CD4-positive, CD25-positive, alpha-beta regulatory T cell (primary cell): ENCODE results near the gene MPP4. TPM values are rescaled to one million over a fixed set of nuclear protein-coding genes. Genes with fewer than 3 reads are reported as not detected.

ENCODE experiments used
- ATAC-seq, 2 donors: fragments of 150-1000 bp; cut with Tn5 transposase; one replicate each; pipeline ENCODE4 v1.10.0; 2021; ENCODE audit warnings: low read depth in 2 of 2, moderate number of reproducible peaks in 2 of 2, moderate library complexity in 1 of 2
- DNase-seq, 3 donors: peaks; one replicate each; pipeline versions ENCODE4 v3.0.0 to v3.0.0-alpha.2; 2012 to 2022; ENCODE audit warnings: mixed read lengths in 1 of 3
- H3K27ac ChIP-seq: one replicate; pipeline ENCODE4 v1.7.0; 2013; ENCODE audit warnings: mild to moderate bottlenecking, low read length; ENCODE audit not compliant: insufficient read depth, poor library complexity, severe bottlenecking
- H3K27me3 ChIP-seq: one replicate; pipeline ENCODE4 v1.7.0; 2013; ENCODE audit warnings: low read length; ENCODE audit not compliant: control insufficient read depth, insufficient read depth
- H3K36me3 ChIP-seq: one replicate; pipeline ENCODE4 v1.7.0; 2013; ENCODE audit warnings: mild to moderate bottlenecking, low read length, moderate library complexity; ENCODE audit not compliant: control insufficient read depth, insufficient read depth
- H3K4me1 ChIP-seq: 2 replicates; pipeline ENCODE4 v1.7.0; 2013; ENCODE audit warnings: mild to moderate bottlenecking, low read length; ENCODE audit not compliant: insufficient read depth, control insufficient read depth, poor library complexity, severe bottlenecking
- H3K4me3 ChIP-seq: one replicate; pipeline ENCODE4 v1.7.0; 2013; ENCODE audit warnings: low read depth, mild to moderate bottlenecking, low read length, moderate library complexity
- H3K9me3 ChIP-seq, 2 experiments: 1 replicate in 1 of 2; 2 replicates in 1 of 2; pipeline ENCODE4 v1.7.0; 2013; ENCODE audit warnings: low read length in 2 of 2, mild to moderate bottlenecking in 1 of 2, moderate library complexity in 1 of 2; ENCODE audit not compliant: control insufficient read depth in 2 of 2
- H3K27ac Mint-ChIP-seq, 3 donors: one replicate each; pipeline ENCODE4 v1.8.0; 2020 to 2022; ENCODE audit warnings: mild to moderate bottlenecking in 3 of 3, mixed read lengths in 3 of 3, moderate library complexity in 2 of 3
- H3K27me3 Mint-ChIP-seq: one replicate; pipeline ENCODE4 v1.8.0; 2022; ENCODE audit warnings: mild to moderate bottlenecking, mixed read lengths
- H3K36me3 Mint-ChIP-seq: one replicate; pipeline ENCODE4 v1.8.0; 2020; ENCODE audit warnings: mixed read lengths
- H3K4me1 Mint-ChIP-seq, 4 donors: one replicate each; pipeline ENCODE4 v1.8.0; 2020 to 2022; ENCODE audit warnings: mixed read lengths in 4 of 4, mild to moderate bottlenecking in 1 of 4
- H3K4me3 Mint-ChIP-seq, 4 donors: one replicate each; pipeline ENCODE4 v1.8.0; 2020 to 2022; ENCODE audit warnings: mild to moderate bottlenecking in 4 of 4, mixed read lengths in 4 of 4, moderate library complexity in 3 of 4
- H3K9me3 Mint-ChIP-seq, 7 donors: one replicate each; pipeline ENCODE4 v1.8.0; 2020 to 2022; ENCODE audit warnings: mixed read lengths in 7 of 7, mild to moderate bottlenecking in 3 of 7, moderate library complexity in 2 of 7
- polyA plus RNA-seq, 4 donors: library from polyadenylated mRNA; unstranded; fragments of 300-500 nt; fragmentation: Illumina TruSeq; gene quantifications; one replicate each; pipeline ENCODE4 v1.2.3, GENCODE V29; 2021
- total RNA-seq: library from RNA; stranded (reverse); gene quantifications from one replicate; pipeline ENCODE4 v1.2.3, GENCODE V29; 2022

Gene MPP4
- total RNA-seq (not detected), polyA plus RNA-seq (not detected)

GRCh38 chr2:201698588-201699226, at the start of gene MPP4:
Gene MPP4 (minus strand): TSS chr2:201698644. CDS start chr2:201693954, 4,690 bp downstream.
- H3K27ac ChIP-seq = no peak within 1 kb of the TSS
- DNase-seq (no peak), ATAC-seq (no peak)
- Mint-ChIP-seq H3K27ac (peak within 1 kb of the TSS in 1 of 3 donors; percentile 43), H3K27me3 (peaks cover 8% of the 10 kb centered on the region), H3K4me1 (peaks cover 0 to 3% (median 0%) of the 10 kb centered on the region in 4 donors), H3K36me3 (peaks cover 17% of the 10 kb centered on the region), H3K4me3 (no peak within 1 kb of the TSS), H3K9me3 (no peaks in the 10 kb centered on the region)
- no peaks in the 10 kb centered on the region for H3K9me3 ChIP-seq
- no peaks in the 10 kb centered on the region for H3K27me3 ChIP-seq
- no peak within 1 kb of the TSS for H3K4me3 ChIP-seq
- no peaks in the 10 kb centered on the region for H3K36me3 ChIP-seq
- no peaks in the 10 kb centered on the region for H3K4me1 ChIP-seq

GRCh38 chr2:201746551-201746950, 48.1 kb upstream of the MPP4 start:
- H3K4me1 ChIP-seq = no peaks in the 10 kb centered on the region
- H3K4me3 Mint-ChIP-seq = no peak overlapping the region
- H3K27me3 Mint-ChIP-seq = no peaks in the 10 kb centered on the region
- H3K36me3 Mint-ChIP-seq = peaks cover 20% of the 10 kb centered on the region
- H3K27ac Mint-ChIP-seq = no peak overlapping the region
- no peak overlapping the region for H3K27ac ChIP-seq
- peaks cover 13% of the 10 kb centered on the region for H3K36me3 ChIP-seq
- no peaks in the 10 kb centered on the region for H3K27me3 ChIP-seq
- no peaks in the 10 kb centered on the region for H3K9me3 Mint-ChIP-seq
- peaks cover 0 to 11% (median 2%) of the 10 kb centered on the region in 4 donors for H3K4me1 Mint-ChIP-seq
- H3K4me3 ChIP-seq = no peak overlapping the region
- DNase-seq (no peak), ATAC-seq (no peak)
- H3K9me3 ChIP-seq = no peaks in the 10 kb centered on the region

GRCh38 chr2:201735486-201735885, 37.0 kb upstream of the MPP4 start:
- no peak overlapping the region for H3K27ac ChIP-seq
- H3K36me3 ChIP-seq = no peaks in the 10 kb centered on the region
- H3K9me3 ChIP-seq = peaks cover 3 to 8% of the 10 kb centered on the region in 2 experiments
- ATAC-seq (no peak), DNase-seq (no peak)
- no peaks in the 10 kb centered on the region for H3K27me3 Mint-ChIP-seq
- no peak overlapping the region for H3K27ac Mint-ChIP-seq
- H3K4me1 ChIP-seq = no peaks in the 10 kb centered on the region
- no peaks in the 10 kb centered on the region for H3K27me3 ChIP-seq
- peaks cover 0 to 8% (median 1%) of the 10 kb centered on the region in 7 donors for H3K9me3 Mint-ChIP-seq
- no peak overlapping the region for H3K4me3 Mint-ChIP-seq
- peaks cover 31% of the 10 kb centered on the region for H3K36me3 Mint-ChIP-seq
- peaks cover 3 to 5% (median 4%) of the 10 kb centered on the region in 4 donors for H3K4me1 Mint-ChIP-seq
- H3K4me3 ChIP-seq = no peak overlapping the region

- peaks cover 0 to 8% (median 1%) of the 10 kb centered on the region in 7 donors for H3K9me3 Mint-ChIP-seq
- H3K9me3 ChIP-seq = peaks cover 3 to 8% of the 10 kb centered on the region in 2 experiments
- no peaks in the 10 kb centered on the region for H3K36me3 ChIP-seq
- no peaks in the 10 kb centered on the region for H3K4me1 ChIP-seq
- DNase-seq = no peak
- no peak overlapping the region for H3K4me3 ChIP-seq
- peaks cover 3 to 5% (median 4%) of the 10 kb centered on the region in 4 donors for H3K4me1 Mint-ChIP-seq
- H3K27ac ChIP-seq = no peak overlapping the region
- H3K36me3 Mint-ChIP-seq = peaks cover 31% of the 10 kb centered on the region
- ATAC-seq = no peak
- no peaks in the 10 kb centered on the region for H3K27me3 ChIP-seq
- H3K27ac Mint-ChIP-seq = no peak overlapping the region
- no peak overlapping the region for H3K4me3 Mint-ChIP-seq
- no peaks in the 10 kb centered on the region for H3K27me3 Mint-ChIP-seq
Observed at GRCh38 chr2:201734111-201734510, 35.7 kb upstream of the MPP4 start.

- no peak overlapping the region for H3K4me3 ChIP-seq
- DNase-seq (no peak), ATAC-seq (no peak)
- H3K9me3 ChIP-seq = peaks cover 3 to 8% of the 10 kb centered on the region in 2 experiments
- Mint-ChIP-seq H3K9me3 (peaks cover 0 to 8% (median 1%) of the 10 kb centered on the region in 7 donors), H3K27ac (no peak overlapping the region), H3K36me3 (peaks cover 34% of the 10 kb centered on the region), H3K4me3 (no peak overlapping the region), H3K27me3 (no peaks in the 10 kb centered on the region), H3K4me1 (peaks cover 3 to 7% (median 4%) of the 10 kb centered on the region in 4 donors)
- no peaks in the 10 kb centered on the region for H3K27me3 ChIP-seq
- H3K27ac ChIP-seq = no peak overlapping the region
- no peaks in the 10 kb centered on the region for H3K4me1 ChIP-seq
- no peaks in the 10 kb centered on the region for H3K36me3 ChIP-seq
Observed at GRCh38 chr2:201733544-201733943, 35.1 kb upstream of the MPP4 start.

GRCh38 chr2:201730651-201731285, 32.3 kb upstream of the MPP4 start:
- H3K36me3 ChIP-seq = peaks cover 4% of the 10 kb centered on the region
- peaks cover 40% of the 10 kb centered on the region for H3K36me3 Mint-ChIP-seq
- no peaks in the 10 kb centered on the region for H3K4me1 ChIP-seq
- H3K27me3 ChIP-seq = no peaks in the 10 kb centered on the region
- H3K4me1 Mint-ChIP-seq = peaks cover 0 to 7% (median 4%) of the 10 kb centered on the region in 4 donors
- H3K9me3 ChIP-seq = no peaks in the 10 kb centered on the region
- ATAC-seq = no peak
- peaks cover 0 to 4% (median 0%) of the 10 kb centered on the region in 7 donors for H3K9me3 Mint-ChIP-seq
- H3K27ac ChIP-seq = no peak overlapping the region
- peak in 1 of 3 donors; percentile 49 for DNase-seq
- H3K27me3 Mint-ChIP-seq = no peaks in the 10 kb centered on the region
- H3K27ac Mint-ChIP-seq = no peak overlapping the region
- no peak overlapping the region for H3K4me3 Mint-ChIP-seq
- no peak overlapping the region for H3K4me3 ChIP-seq

GRCh38 chr2:201715459-201715858, 17.0 kb upstream of the MPP4 start:
- Mint-ChIP-seq H3K4me3 (no peak overlapping the region), H3K9me3 (peaks cover 0 to 6% (median 0%) of the 10 kb centered on the region in 7 donors), H3K4me1 (no peaks in the 10 kb centered on the region), H3K27ac (no peak overlapping the region), H3K36me3 (peaks cover 46% of the 10 kb centered on the region), H3K27me3 (no peaks in the 10 kb centered on the region)
- DNase-seq (no peak), ATAC-seq (no peak)
- Histone ChIP-seq H3K36me3 (peaks cover 14% of the 10 kb centered on the region), H3K9me3 (no peaks in the 10 kb centered on the region), H3K27ac (no peak overlapping the region), H3K4me1 (no peaks in the 10 kb centered on the region), H3K27me3 (no peaks in the 10 kb centered on the region), H3K4me3 (no peak overlapping the region)
